DOHH2 (cell line): ENCODE data around the gene SERTAD2.

Experiments used
- H3F3A ChIP-seq: fragments of 200-600 bp; sonication (generic), shearing (Covaris generic); 2 replicates; pipeline ENCODE4 v1.6.0; 2016; ENCODE audit warnings: antibody characterized with exemption, mild to moderate bottlenecking; ENCODE audit not compliant: control insufficient read depth, insufficient read depth
- H3K27ac ChIP-seq: fragments of 200-600 bp; sonication (generic); 2 replicates; pipeline ENCODE4 v1.5.1; 2014; ENCODE audit warnings: low read depth, mild to moderate bottlenecking, low read length, moderate library complexity
- H3K27me3 ChIP-seq: fragments of 200-600 bp; sonication (generic); 2 replicates; pipeline ENCODE4 v1.6.1; 2014; ENCODE audit warnings: mild to moderate bottlenecking, low read length, mixed read lengths; ENCODE audit not compliant: control insufficient read depth
- H3K36me3 ChIP-seq: fragments of 200-600 bp; sonication (generic); 2 replicates; pipeline ENCODE4 v1.6.1; 2014; ENCODE audit warnings: mild to moderate bottlenecking, low read length, moderate library complexity, mixed read lengths; ENCODE audit not compliant: control insufficient read depth
- H3K4me1 ChIP-seq: fragments of 200-600 bp; sonication (generic); 2 replicates; pipeline ENCODE4 v1.6.1; 2014; ENCODE audit warnings: mild to moderate bottlenecking, low read length, mixed read lengths; ENCODE audit not compliant: control insufficient read depth
- H3K4me2 ChIP-seq: fragments of 200-600 bp; sonication (generic); 2 replicates; pipeline ENCODE4 v1.6.0; 2014; ENCODE audit warnings: mild to moderate bottlenecking, low read length, moderate library complexity
- H3K4me3 ChIP-seq: fragments of 200-600 bp; sonication (generic); 2 replicates; pipeline ENCODE4 v1.5.1; 2014; ENCODE audit warnings: mild to moderate bottlenecking, low read length, mixed read lengths
- H3K79me2 ChIP-seq: fragments of 200-600 bp; sonication (generic); 2 replicates; pipeline ENCODE4 v1.6.1; 2014; ENCODE audit warnings: mild to moderate bottlenecking, low read length, mixed read lengths; ENCODE audit not compliant: control insufficient read depth
- H3K9me2 ChIP-seq: fragments of 200-600 bp; sonication (generic); replicated peaks from 2 replicates; pipeline ENCODE4 v1.6.1; 2014; ENCODE audit warnings: mild to moderate bottlenecking, low read length, mixed read lengths; ENCODE audit not compliant: control insufficient read depth
- H3K9me3 ChIP-seq: fragments of 200-600 bp; sonication (generic); 2 replicates; pipeline ENCODE4 v1.6.1; 2014; ENCODE audit warnings: antibody characterized with exemption, low read length, mixed read lengths; ENCODE audit not compliant: control insufficient read depth, insufficient read depth
- H4K20me1 ChIP-seq: fragments of 200-600 bp; sonication (generic); 2 replicates; pipeline ENCODE4 v1.6.0; 2014; ENCODE audit warnings: low read depth, mild to moderate bottlenecking, antibody characterized with exemption, low read length, moderate library complexity; ENCODE audit not compliant: control insufficient read depth, insufficient read depth
- CTCF ChIP-seq: fragments of 200-600 bp; sonication (generic); IDR thresholded peaks from one replicate; pipeline ENCODE4 v1.5.1; 2014; ENCODE audit warnings: antibody characterized with exemption, mild to moderate bottlenecking, low read depth, low read length; ENCODE audit not compliant: poor library complexity, severe bottlenecking
- EZH2phosphoT487 ChIP-seq: fragments of 200-600 bp; sonication (generic); IDR thresholded peaks from 2 replicates; pipeline ENCODE4 v1.6.1; 2017; ENCODE audit warnings: borderline replicate concordance, mild to moderate bottlenecking, antibody characterized with exemption, low read length, moderate library complexity, mixed read lengths

SERTAD2 gene

GRCh38 chr2:64696636-64697035 is 42.9 kb upstream of the SERTAD2 start:
- Histone ChIP-seq H3K4me1 (peaks cover 25% of the 10 kb centered on the region), H3K79me2 (peaks cover 4% of the 10 kb centered on the region; the same call in 1 of the 2 replicates), H3K4me3 (no peak overlapping the region), H3K36me3 (no peaks in the 10 kb centered on the region), H3K27ac (no peak overlapping the region), H4K20me1 (no peaks in the 10 kb centered on the region), H3K9me2 (no peaks in the 10 kb centered on the region), H3K9me3 (no peaks in the 10 kb centered on the region), H3K4me2 (no peak overlapping the region), H3K27me3 (no peaks in the 10 kb centered on the region), H3F3A (no peaks in the 10 kb centered on the region)
- TF ChIP-seq CTCF (no peak), EZH2phosphoT487 (no peak)

GRCh38 chr2:64695721-64696261 is 42.1 kb upstream of the SERTAD2 start:
- no peaks in the 10 kb centered on the region for H3K9me2 ChIP-seq
- no peaks in the 10 kb centered on the region for H3K9me3 ChIP-seq
- H3K4me3 ChIP-seq: no peak overlapping the region
- no peaks in the 10 kb centered on the region for H3F3A ChIP-seq
- H3K27me3 ChIP-seq: no peaks in the 10 kb centered on the region
- H4K20me1 ChIP-seq: no peaks in the 10 kb centered on the region
- H3K27ac ChIP-seq: no peak overlapping the region
- no peak overlapping the region for H3K4me2 ChIP-seq
- H3K36me3 ChIP-seq: no peaks in the 10 kb centered on the region
- TF ChIP-seq CTCF (no peak), EZH2phosphoT487 (no peak)
- peaks cover 4% of the 10 kb centered on the region; the same call in 1 of the 2 replicates for H3K79me2 ChIP-seq
- peaks cover 30% of the 10 kb centered on the region for H3K4me1 ChIP-seq

- H3K4me1 ChIP-seq: peaks cover 53% of the 10 kb centered on the region
- no peaks in the 10 kb centered on the region for H3K9me3 ChIP-seq
- 0 out of 2 replicates have a peak, but pooled peaks cover 3% of the 10 kb centered on the region for H3F3A ChIP-seq
- no peak overlapping the region for H3K4me3 ChIP-seq
- H3K36me3 ChIP-seq: no peaks in the 10 kb centered on the region
- H3K27me3 ChIP-seq: no peaks in the 10 kb centered on the region
- no peaks in the 10 kb centered on the region for H4K20me1 ChIP-seq
- no peak overlapping the region for H3K4me2 ChIP-seq
- H3K9me2 ChIP-seq: no peaks in the 10 kb centered on the region
- H3K27ac ChIP-seq: no peak overlapping the region
- H3K79me2 ChIP-seq: peaks cover 8% of the 10 kb centered on the region
- no peak for TF ChIP-seq CTCF
- no peak for TF ChIP-seq EZH2phosphoT487
These were observed 38.7 kb upstream of the SERTAD2 start for GRCh38 chr2:64692401-64692800.
